ENCODE data around the gene JAG1. TPM values are rescaled to one million over a fixed set of nuclear protein-coding genes. Genes with fewer than 3 reads are reported as not detected.

JAG1 gene
- total RNA-seq, 1 donor from 2014 or later, result 70.3 TPM

DNA sequence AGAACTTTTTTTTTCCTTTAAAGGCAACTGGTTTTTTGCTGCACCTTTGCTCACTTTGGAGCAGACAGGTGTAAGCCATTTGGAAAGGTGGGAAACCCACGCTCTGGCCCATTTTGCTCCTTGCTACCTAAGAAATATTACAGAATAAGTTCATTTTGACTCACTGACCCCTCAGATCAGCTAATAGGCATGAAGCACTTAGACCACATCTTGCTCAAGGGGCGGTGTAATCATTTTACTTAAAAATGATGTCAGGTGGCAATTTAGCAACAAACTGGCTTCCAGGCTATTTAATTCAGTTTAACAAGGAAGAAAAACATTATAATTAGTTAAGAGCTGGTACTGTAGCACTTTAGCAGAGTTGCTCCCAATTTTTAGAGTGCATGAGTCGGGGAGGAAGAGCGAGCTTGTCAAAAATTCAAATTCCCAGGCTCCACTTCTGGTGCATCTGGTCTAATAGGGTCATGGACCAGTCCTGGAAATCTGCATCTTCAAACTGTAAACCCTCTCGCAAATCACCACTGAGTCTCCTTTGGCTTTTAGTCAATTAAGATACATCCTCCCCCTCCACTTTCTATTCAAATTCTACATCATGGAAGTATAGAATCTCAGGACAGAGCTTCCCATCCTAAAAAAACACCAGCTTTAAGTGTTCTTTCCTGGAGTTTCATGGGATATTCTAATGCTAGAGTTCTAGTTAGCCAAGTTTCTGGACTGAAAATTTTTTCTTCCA is 38.2 kb downstream of the JAG1 start:
- H3K4me3 Mint-ChIP-seq, result no peak overlapping the region
- H3K27ac Mint-ChIP-seq (ENCODE audit: unreplicated experiment), result no peak overlapping the region
- peaks cover 89% of the 10 kb centered on the region for H3K4me1 Mint-ChIP-seq
- peaks cover 26% of the 10 kb centered on the region for H3K36me3 Mint-ChIP-seq (ENCODE audit: low read depth)
- H3K9me3 Mint-ChIP-seq, result no peaks in the 10 kb centered on the region
- no peaks in the 10 kb centered on the region for H3K27me3 Mint-ChIP-seq (ENCODE audit: low read depth)
- no peak for DNase-seq (ENCODE audit: low read depth, low spot score)
- TF ChIP-seq, protein P1, sequence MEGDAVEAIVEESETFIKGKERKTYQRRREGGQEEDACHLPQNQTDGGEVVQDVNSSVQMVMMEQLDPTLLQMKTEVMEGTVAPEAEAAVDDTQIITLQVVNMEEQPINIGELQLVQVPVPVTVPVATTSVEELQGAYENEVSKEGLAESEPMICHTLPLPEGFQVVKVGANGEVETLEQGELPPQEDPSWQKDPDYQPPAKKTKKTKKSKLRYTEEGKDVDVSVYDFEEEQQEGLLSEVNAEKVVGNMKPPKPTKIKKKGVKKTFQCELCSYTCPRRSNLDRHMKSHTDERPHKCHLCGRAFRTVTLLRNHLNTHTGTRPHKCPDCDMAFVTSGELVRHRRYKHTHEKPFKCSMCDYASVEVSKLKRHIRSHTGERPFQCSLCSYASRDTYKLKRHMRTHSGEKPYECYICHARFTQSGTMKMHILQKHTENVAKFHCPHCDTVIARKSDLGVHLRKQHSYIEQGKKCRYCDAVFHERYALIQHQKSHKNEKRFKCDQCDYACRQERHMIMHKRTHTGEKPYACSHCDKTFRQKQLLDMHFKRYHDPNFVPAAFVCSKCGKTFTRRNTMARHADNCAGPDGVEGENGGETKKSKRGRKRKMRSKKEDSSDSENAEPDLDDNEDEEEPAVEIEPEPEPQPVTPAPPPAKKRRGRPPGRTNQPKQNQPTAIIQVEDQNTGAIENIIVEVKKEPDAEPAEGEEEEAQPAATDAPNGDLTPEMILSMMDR (conservative IDR thresholded peaks at IDR 0.05), result no peak

DNA sequence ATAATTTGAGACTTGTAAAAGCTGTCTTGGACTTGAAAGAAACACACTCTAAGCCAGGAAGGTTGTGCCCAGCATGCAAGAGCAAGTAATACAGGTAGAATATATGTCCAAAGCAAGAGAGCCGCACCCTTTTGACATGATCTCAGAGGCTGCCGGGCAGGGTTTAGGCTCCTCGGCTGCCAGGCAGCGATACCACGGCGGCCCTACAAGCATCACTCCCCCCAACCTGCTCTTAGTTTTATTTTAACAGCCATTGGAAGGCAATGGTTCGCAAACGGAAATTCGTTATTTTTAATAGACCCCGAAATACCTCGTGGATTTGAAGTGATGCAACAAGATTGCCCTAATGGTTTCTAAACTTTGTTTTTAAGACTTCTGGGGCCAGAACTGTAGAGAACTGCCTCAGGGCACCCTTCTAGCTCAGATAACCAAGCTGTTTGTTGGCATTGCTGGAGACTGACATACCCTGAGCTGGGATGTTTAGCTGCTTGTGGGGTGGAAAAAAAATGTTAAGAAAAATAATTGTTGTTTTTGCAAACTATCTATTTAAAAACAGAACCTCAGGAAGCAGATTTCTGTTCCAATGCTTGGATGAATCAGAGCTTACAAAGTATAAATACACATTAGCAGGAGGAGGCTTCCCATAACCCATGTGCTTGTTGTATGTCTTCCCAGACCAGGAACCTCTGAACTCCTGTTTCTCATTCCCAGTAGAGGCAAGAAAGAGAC is 39.0 kb downstream of the JAG1 start:
- TF ChIP-seq, protein P1 (conservative IDR thresholded peaks at IDR 0.05), result no peak
- Mint-ChIP-seq H3K36me3 (ENCODE audit: low read depth) (peaks cover 20% of the 10 kb centered on the region), H3K27me3 (ENCODE audit: low read depth) (no peaks in the 10 kb centered on the region), H3K27ac (ENCODE audit: unreplicated experiment) (no peak overlapping the region), H3K4me3 (peak overlapping the region; percentile 59), H3K4me1 (peaks cover 89% of the 10 kb centered on the region), H3K9me3 (no peaks in the 10 kb centered on the region)
- DNase-seq (ENCODE audit: low read depth, low spot score), result no peak

DNA sequence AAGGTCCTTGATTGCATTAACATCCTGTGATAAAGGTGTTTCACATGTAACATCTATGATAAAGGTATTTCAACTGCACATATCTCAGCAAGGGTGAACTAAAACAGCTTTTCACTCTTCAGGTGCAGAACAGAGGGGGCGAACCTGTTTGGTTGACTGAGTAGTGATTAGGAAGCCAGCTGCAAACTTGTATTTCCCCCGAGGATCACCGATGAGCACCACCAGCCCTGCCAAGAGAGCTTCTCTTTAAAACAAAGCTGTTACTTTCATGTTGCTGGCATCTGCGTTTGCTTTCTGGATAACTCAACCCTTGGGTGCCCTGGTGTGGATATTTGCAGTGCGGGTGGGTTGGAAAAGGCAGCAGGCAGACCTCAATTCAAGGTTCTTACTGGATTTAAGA is 39.6 kb downstream of the JAG1 start:
- no peaks in the 10 kb centered on the region for H3K27me3 Mint-ChIP-seq (ENCODE audit: low read depth)
- no peaks in the 10 kb centered on the region for H3K9me3 Mint-ChIP-seq
- peaks cover 90% of the 10 kb centered on the region for H3K4me1 Mint-ChIP-seq
- DNase-seq (ENCODE audit: low read depth, low spot score), result no peak
- no peak overlapping the region for H3K27ac Mint-ChIP-seq (ENCODE audit: unreplicated experiment)
- H3K36me3 Mint-ChIP-seq (ENCODE audit: low read depth), result peaks cover 16% of the 10 kb centered on the region
- TF ChIP-seq, protein P1 (conservative IDR thresholded peaks at IDR 0.05), result no peak
- H3K4me3 Mint-ChIP-seq, result peak overlapping the region; percentile 59

DNA sequence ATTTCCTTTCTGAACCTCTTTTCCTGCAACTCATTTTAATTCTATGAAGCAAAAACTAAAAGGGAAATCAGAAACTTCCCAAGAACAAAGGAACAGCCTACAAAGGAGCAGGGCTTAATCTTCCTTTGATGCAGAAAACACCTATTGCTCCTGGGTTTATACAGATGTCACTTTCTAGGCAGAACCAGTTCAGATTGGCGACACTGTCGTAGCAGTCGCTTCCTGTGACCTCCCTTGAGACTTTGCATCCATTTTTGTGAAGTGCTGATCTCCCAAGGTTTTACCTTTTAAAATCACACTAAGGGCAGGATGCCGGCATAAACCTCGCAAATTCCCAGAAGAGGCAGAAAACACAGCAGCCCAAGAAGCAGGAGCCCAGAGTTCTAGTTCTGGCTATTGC is 40.1 kb downstream of the JAG1 start:
- no peak for DNase-seq (ENCODE audit: low read depth, low spot score)
- H3K27ac Mint-ChIP-seq (ENCODE audit: unreplicated experiment), result peak overlapping the region; percentile 28
- H3K4me3 Mint-ChIP-seq, result peak overlapping the region; percentile 24
- no peaks in the 10 kb centered on the region for H3K9me3 Mint-ChIP-seq
- TF ChIP-seq, protein P1 (conservative IDR thresholded peaks at IDR 0.05), result no peak
- no peaks in the 10 kb centered on the region for H3K27me3 Mint-ChIP-seq (ENCODE audit: low read depth)
- peaks cover 14% of the 10 kb centered on the region for H3K36me3 Mint-ChIP-seq (ENCODE audit: low read depth)
- H3K4me1 Mint-ChIP-seq, result peaks cover 95% of the 10 kb centered on the region

DNA sequence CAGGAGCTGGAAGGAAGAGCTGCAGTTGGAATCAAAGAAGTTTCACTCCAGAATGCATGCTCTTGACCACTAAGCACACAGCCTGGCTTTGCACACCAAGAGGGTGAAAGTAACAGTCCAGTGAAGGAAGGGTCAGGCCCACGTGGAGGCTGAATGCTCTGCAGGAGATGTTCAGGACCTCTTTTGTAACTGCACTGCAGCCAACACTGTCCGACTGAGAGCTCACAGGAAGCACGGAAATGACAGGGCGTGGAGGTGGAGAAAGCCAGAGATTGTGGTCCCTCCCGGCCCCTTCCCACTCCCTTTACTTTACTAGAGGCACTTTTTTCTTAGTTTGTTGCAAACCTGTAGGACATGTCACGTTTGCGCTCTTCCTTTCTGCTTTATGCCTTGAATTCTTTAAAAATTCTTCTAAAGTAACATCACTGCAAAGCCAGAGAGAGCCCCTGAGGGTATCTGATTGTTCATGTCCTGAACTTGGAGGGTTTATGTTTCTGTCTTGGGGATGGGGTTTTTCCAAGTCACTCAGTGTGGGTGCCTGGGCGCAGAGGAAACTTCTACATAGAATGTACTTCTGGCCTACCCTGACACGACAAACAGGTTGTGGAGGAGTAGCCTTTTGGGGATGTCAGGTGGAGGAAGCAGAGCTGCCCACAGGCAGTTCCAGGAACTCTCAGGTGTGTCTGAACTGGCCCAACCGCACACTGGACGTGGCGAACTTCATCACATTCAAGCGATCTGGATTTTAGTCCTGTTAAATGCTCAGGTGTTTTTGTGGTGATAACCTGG is 40.9 kb downstream of the JAG1 start:
- no peak for DNase-seq (ENCODE audit: low read depth, low spot score)
- TF ChIP-seq, protein P1 (conservative IDR thresholded peaks at IDR 0.05), result no peak
- Mint-ChIP-seq H3K27ac (ENCODE audit: unreplicated experiment) (peak overlapping the region; percentile 28), H3K27me3 (ENCODE audit: low read depth) (no peaks in the 10 kb centered on the region), H3K9me3 (no peaks in the 10 kb centered on the region), H3K36me3 (ENCODE audit: low read depth) (peaks cover 8% of the 10 kb centered on the region), H3K4me3 (peak overlapping the region; percentile 35), H3K4me1 (peaks cover 96% of the 10 kb centered on the region)

Data from neural crest cell (in vitro differentiated cells).